NCI-H1417 (cell line): Measurements from ENCODE around the gene NPBWR2.
A peak's percentile ranks its signal among the peaks of the same experiment; 100 is the strongest.
"Not testable (repeated sequence)": the region's sequence is repeated elsewhere in the genome, so short reads cannot be mapped to it uniquely, and the experiment has no call there.

ENCODE experiments used
- DNase-seq, 3 experiments: peaks; one replicate each; lab custom pipeline; 2025; lab: John Stamatoyannopoulos, UW

NPBWR2 gene

DNA sequence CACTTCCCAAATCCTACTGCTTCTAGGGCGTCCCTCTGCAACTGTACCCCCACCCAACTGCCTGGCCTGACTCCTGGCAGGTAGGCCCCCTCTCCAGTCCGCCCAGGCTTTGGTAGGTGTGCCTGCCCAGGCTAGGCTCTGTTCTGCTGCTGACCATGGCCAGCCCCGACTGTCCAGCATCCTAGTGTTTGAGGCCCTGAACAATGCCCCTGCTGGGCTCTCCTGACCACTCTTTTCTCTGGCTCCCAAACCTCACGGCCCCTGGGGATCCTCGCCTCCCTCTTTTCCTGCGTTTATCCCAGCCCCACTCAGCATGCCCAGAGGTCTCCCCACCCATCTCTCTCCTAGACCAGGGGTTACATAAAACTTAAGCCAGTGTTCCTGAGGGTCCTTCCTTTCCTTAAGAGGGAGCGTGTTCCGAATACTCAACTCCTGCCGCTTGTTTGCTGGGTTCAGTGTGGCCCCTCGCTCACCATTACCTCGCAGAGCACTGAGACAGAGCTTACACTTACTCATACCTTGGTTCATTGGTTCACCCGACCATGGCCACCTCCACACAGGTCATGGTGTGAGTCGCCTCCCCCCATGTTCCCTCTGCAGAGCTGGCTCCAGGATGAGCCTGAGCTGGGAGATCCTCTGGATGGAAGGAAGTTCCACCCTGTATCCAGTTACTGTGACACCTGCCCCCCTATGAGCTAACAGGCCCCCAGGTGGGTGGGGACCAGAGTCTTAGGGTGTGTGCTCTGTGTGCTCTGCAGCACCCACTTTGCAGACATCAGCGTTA lies 35.8 kb upstream of the NPBWR2 start:
- no peak for DNase-seq

DNA sequence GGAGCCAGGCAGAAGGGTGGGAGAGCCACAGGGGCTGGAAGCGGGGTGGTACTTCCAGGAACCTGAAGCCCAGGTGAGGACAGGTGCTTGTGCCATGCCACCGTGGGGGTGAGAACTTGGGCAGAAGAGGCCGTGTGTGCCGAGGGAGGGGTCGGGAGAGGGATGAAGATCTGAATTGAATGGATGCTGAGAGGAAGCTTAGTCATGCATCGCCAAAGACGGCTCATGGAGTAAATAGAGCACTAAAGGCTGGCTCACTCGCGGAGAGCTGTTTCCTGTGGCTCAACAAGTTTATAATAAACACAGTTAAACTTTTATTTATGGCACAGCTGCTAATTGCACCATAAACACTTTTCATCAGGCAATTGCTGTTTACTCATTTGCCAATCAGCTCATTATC lies 35.2 kb upstream of the NPBWR2 start:
- DNase-seq = peak; percentile 37 to 88 (median 71)

- no peak for DNase-seq
These were observed 33.6 kb upstream of the NPBWR2 start for GRCh38 chr20:64140956-64141355.

GRCh38 chr20:64140061-64140931 lies 32.9 kb upstream of the NPBWR2 start:
- DNase-seq = no peak

DNA sequence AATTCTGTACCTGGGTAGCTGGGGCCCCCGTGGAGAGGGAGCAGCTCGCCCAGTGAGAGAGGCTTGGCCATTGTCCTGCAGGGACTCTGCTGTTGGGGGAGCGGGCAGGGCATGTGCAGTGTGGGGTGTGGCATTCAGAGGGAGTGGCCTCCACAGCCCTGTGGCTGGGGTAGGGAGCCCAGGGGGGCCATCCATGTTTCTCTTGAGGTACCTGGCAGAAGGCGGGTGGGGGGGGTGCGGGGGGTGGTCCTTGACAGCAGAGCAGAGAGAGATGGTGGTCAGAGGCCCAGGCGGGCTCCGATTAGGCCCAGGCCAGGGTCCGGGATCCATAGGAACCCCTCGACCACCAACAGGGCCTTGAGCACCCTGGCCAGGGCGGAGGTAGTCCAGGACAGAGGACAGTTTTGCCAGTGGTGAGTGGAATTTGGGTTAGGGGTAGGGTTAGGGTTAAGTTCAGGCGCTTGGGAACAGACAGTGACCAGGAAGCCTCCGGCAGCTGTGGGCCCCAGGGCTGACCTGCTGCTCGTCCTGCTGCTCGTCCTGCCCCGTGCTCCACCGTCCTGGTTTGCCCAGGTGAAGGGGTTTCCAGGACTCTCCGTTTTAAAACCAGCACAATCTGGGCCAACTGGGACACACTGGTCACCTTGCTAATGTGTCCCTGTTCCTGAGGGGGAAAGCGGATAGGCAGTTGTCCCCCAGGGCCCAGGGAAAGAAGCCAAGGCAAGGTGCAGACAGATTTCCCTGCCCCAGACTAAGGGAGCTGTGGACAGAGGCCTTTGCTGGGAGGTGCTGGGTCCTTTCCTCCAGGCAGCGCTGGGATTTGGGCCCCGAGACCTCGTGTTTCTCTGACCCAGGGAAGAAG lies 32.1 kb upstream of the NPBWR2 start:
- no peak for DNase-seq

DNA sequence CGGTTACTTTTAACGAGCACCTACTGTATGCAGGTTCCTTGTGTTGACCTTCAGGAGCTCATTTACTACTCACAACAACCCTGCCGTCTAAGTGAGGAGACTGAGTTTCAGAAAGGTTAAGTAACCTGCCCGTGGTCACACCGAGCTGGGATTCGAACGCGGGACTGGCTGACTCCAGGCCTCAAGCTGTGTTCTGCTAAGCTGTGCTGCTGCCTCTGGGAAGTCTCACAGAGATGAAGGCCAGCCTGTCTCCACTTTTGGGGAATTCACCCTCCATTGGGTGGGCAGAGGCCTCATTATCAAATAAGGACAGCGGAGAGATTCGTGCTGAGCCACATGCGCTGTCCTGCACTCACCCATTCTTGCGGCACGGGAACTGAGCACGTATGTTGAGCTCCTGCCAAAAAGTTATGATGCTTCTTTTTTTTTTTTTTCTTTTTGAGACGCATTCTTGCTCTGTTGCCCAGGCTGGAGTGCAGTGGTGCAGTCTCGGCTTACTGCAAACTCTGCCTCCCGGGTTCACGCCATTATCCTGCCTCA lies 31.0 kb upstream of the NPBWR2 start:
- DNase-seq = no peak

- DNase-seq = no peak
These were observed 30.2 kb upstream of the NPBWR2 start for GRCh38 chr20:64137598-64138031.

- DNase-seq = no peak
These were observed 28.8 kb upstream of the NPBWR2 start for GRCh38 chr20:64136004-64136710.

DNA sequence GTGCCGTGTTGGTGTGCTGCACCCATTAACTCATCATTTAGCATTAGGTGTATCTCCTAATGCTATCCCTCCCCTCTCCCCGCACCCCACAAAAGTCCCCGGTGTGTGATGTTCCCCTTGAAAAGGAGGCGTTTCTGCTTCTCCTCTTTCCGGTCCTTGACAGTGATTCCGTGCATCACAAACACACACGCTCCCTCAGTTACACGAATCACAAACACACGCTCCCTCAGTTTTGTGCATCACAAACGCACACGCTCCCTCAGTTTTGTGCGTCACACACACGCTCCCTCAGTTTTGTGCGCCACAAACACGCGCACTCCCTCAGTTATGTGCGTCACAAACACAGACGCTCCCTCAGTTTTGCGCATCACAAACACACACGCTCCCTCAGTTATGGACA lies 27.4 kb upstream of the NPBWR2 start:
- not testable (repeated sequence) for DNase-seq

DNA sequence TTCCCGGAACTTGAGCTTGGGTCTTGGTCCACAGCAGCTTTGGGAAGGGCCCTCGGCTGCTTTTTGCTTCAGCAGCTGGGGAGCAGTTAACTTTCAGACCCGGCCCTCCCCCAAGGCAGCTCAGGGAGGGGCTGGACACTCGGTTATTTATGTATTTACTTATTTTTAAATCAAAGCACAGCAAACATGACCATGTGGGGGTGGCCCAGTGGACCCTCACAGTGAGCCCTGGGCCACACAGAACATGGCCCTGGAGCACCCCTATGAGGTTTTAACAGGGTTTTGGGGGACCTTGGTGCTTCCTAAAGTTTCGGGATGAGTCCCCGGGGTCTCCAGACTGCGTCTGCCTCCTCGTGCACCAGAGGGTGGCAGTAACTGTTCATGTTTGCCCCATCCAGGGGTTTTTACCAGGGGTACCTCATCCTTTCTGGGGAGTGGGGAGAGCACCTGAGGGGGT lies 26.6 kb upstream of the NPBWR2 start:
- DNase-seq = peak in 1 of 3 experiments; percentile 57

GRCh38 chr20:64131406-64131805 lies 24.0 kb upstream of the NPBWR2 start:
- peak in 2 of 3 experiments; percentile 61 to 74 for DNase-seq

GRCh38 chr20:64130876-64131275 lies 23.5 kb upstream of the NPBWR2 start:
- DNase-seq = no peak

DNA sequence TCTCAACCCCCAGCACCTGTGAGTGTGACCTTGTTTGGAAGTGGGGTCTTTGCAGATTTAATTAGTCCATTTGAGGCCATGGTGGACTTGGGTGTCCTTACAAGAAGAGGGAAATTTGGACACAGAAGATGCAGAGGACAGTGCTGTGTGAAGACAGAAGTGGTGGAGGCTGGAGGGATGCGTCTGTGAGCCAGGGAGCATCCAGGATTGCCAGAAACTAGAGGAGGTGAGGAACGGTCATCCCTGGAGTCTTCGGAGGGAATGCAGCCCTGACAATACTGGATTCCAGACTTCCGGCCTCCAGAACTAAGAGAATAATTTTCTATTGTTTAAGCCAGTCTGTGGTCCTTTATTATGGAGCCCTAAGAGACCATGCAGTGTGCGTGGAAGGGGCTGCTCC lies 22.9 kb upstream of the NPBWR2 start:
- DNase-seq = no peak

- no peak for DNase-seq
These were observed 21.9 kb upstream of the NPBWR2 start for GRCh38 chr20:64129146-64129782.

GRCh38 chr20:64123517-64123916 lies 16.2 kb upstream of the NPBWR2 start:
- not testable (repeated sequence) for DNase-seq

- not testable (repeated sequence) for DNase-seq
These were observed 15.6 kb upstream of the NPBWR2 start for GRCh38 chr20:64122927-64123326.

DNA sequence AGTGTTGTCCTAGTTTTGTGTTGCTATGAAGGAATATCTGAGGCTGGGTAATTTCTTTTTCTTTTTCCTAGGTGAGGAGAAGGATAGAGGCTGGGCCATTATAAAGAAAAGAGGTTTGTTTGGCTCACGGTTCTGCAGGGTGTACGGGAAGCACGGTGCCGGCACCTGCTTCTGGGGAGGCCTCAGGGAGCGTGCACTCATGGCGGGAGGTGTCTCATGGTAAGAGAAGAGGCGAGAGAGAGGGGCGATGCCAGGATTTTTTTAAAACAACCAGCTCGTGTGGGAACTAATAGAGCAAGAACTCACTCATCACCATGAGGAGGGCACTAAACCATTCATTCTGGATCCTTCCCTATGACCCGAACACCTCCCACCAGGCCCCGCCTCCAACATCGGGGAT lies 14.2 kb upstream of the NPBWR2 start:
- no peak for DNase-seq

- no peak for DNase-seq
These were observed 12.4 kb upstream of the NPBWR2 start for GRCh38 chr20:64119681-64120341.

- no peak for DNase-seq
These were observed 11.9 kb upstream of the NPBWR2 start for GRCh38 chr20:64119301-64119680.

DNA sequence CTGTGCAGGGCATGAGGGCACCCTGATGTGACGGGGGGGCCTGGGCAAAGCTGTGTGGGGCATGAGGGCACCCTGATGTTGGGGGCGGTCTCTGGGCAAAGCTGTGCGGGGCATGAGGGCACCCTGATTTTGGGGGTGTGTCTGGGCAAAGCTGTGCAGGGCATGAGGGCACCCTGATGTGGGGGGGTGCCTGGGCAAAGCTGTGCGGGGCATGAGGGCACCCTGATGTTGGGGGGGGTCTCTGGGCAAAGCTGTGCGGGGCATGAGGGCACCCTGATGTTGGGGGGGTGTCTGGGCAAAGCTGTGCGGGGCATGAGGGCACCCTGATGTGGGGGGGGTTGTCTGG lies 10.0 kb upstream of the NPBWR2 start:
- not testable (repeated sequence) for DNase-seq
